SKM-1 (cell line): ENCODE measurements around the gene MACROD2.
A peak's percentile ranks its signal among the peaks of the same experiment; 100 is the strongest.

ENCODE experiments used
- DNase-seq: peaks from one replicate; lab custom pipeline; 2025; ENCODE audit not compliant: unreplicated experiment; lab: John Stamatoyannopoulos, UW

The MACROD2 gene

GRCh38 chr20:14838663-14839628 lies 843.6 kb downstream of the MACROD2 start:
- no peak for DNase-seq

GRCh38 chr20:14845199-14846160 lies 850.2 kb downstream of the MACROD2 start:
- no peak for DNase-seq

GRCh38 chr20:14848806-14849205 lies 853.5 kb downstream of the MACROD2 start:
- no peak for DNase-seq

GRCh38 chr20:14853079-14853478 lies 857.8 kb downstream of the MACROD2 start:
- DNase-seq: no peak

- DNase-seq: no peak
Observed at GRCh38 chr20:14855171-14855570, 859.9 kb downstream of the MACROD2 start.

GRCh38 chr20:14859627-14860026 lies 864.3 kb downstream of the MACROD2 start:
- no peak for DNase-seq

GRCh38 chr20:14860410-14860814 lies 865.1 kb downstream of the MACROD2 start:
- no peak for DNase-seq

GRCh38 chr20:14861028-14861699 lies 865.8 kb downstream of the MACROD2 start:
- no peak for DNase-seq

GRCh38 chr20:14865169-14865568 lies 869.9 kb downstream of the MACROD2 start:
- DNase-seq: no peak

- no peak for DNase-seq
Observed at GRCh38 chr20:14865731-14866130, 870.4 kb downstream of the MACROD2 start.

- DNase-seq: no peak
Observed at GRCh38 chr20:14866841-14867514, 871.7 kb downstream of the MACROD2 start.

GRCh38 chr20:14877301-14878028 lies 882.1 kb downstream of the MACROD2 start:
- no peak for DNase-seq

- no peak for DNase-seq
Observed at GRCh38 chr20:14878676-14879019, 883.3 kb downstream of the MACROD2 start.

GRCh38 chr20:14879020-14879697 lies 883.8 kb downstream of the MACROD2 start:
- DNase-seq: no peak

GRCh38 chr20:14879839-14880238 lies 884.5 kb downstream of the MACROD2 start:
- no peak for DNase-seq

GRCh38 chr20:14881518-14881917 lies 886.2 kb downstream of the MACROD2 start:
- no peak for DNase-seq

- DNase-seq: peak; percentile 20
Observed at GRCh38 chr20:14882157-14882556, 886.8 kb downstream of the MACROD2 start.

GRCh38 chr20:14882846-14883245 lies 887.5 kb downstream of the MACROD2 start:
- DNase-seq: no peak

GRCh38 chr20:14883324-14883723 lies 888.0 kb downstream of the MACROD2 start:
- no peak for DNase-seq
